OCI-LY1 (cell line): ENCODE results near the gene PSD2.

ENCODE experiments used
- CTCF ChIP-seq: fragments of 200-600 bp; sonication (generic), shearing (Covaris generic); IDR thresholded peaks from 2 replicates; pipeline ENCODE4 v1.5.1; 2017; ENCODE audit warnings: mild to moderate bottlenecking, antibody characterized with exemption, low read length, moderate library complexity, mixed read lengths
- EZH2 ChIP-seq: fragments of 200-600 bp; sonication (generic), shearing (Covaris generic); IDR thresholded peaks from 2 replicates; pipeline ENCODE4 v1.8.0; 2017; ENCODE audit warnings: borderline replicate concordance, mixed run types, mild to moderate bottlenecking, antibody characterized with exemption, low read length, moderate library complexity, mixed read lengths

- TF ChIP-seq CTCF (no peak), EZH2 (no peak)
These were observed 18.7 kb upstream of the PSD2 start for GRCh38 chr5:139776861-139777260.
